Chondrocyte (in vitro differentiated cells): ENCODE measurements around the gene UCHL5. TPM values are rescaled to one million over a fixed set of nuclear protein-coding genes. Genes with fewer than 3 reads are reported as not detected.

Experiments used
- DNase-seq: peaks from one replicate; pipeline ENCODE4 v3.0.0; 2021; ENCODE audit warnings: mixed read lengths, low spot score
- H3K27ac Mint-ChIP-seq: one replicate; pipeline ENCODE4 v1.8.0; 2021; ENCODE audit warnings: mild to moderate bottlenecking, moderate library complexity, mixed read lengths; ENCODE audit not compliant: unreplicated experiment
- H3K27me3 Mint-ChIP-seq: 2 replicates; pipeline ENCODE4 v1.8.0; 2021; ENCODE audit warnings: low read depth, mixed read lengths
- H3K36me3 Mint-ChIP-seq: 2 replicates; pipeline ENCODE4 v1.8.0; 2021; ENCODE audit warnings: low read depth, mixed read lengths
- H3K4me1 Mint-ChIP-seq: 2 replicates; pipeline ENCODE4 v1.8.0; 2021; ENCODE audit warnings: low read depth, mild to moderate bottlenecking, mixed read lengths
- H3K4me3 Mint-ChIP-seq: one replicate; pipeline ENCODE4 v1.8.0; 2021; ENCODE audit warnings: mild to moderate bottlenecking, moderate library complexity, mixed read lengths; ENCODE audit not compliant: unreplicated experiment
- H3K9me3 Mint-ChIP-seq: 2 replicates; pipeline ENCODE4 v1.8.0; 2021; ENCODE audit warnings: low read depth, mixed read lengths
- total RNA-seq: library from RNA; stranded (reverse); gene quantifications from 3 replicates; pipeline ENCODE4 v1.2.1, GENCODE V29; 2021
- TF ChIP-seq, protein P1 (sequence below): fragments of 200-600 bp; sonication (generic); IDR thresholded peaks from 2 replicates; pipeline ENCODE4 v1.5.0; 2021; ENCODE audit warnings: antibody characterized with exemption, mild to moderate bottlenecking, moderate library complexity

UCHL5 gene
- total RNA-seq, 1 donor from 2014 or later: 23.8 TPM

DNA sequence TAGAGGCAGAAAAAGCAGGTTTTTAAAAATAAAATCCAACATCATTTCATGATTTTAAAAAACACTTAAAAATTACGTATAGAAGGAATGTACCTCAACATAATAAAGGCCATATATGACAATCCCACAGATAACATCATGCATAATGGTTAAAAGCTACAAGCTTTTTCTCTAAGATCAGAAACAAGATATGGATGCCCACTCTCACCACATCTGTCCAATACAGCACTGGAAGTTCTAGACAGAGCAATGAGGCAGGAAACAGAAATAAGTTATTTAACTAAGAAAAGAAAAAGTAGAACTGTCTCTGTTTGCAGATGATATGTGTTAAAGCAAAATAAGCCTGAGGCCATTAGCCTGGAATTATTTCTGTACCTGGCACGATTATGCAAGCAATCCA is 96.3 kb downstream of the UCHL5 start:
- Mint-ChIP-seq H3K36me3 (peaks cover 2% of the 10 kb centered on the region), H3K9me3 (peaks cover 7% of the 10 kb centered on the region), H3K4me3 (no peak overlapping the region), H3K27me3 (no peaks in the 10 kb centered on the region), H3K27ac (no peak overlapping the region), H3K4me1 (peaks cover 9% of the 10 kb centered on the region)
- no peak for DNase-seq
- TF ChIP-seq, protein P1, sequence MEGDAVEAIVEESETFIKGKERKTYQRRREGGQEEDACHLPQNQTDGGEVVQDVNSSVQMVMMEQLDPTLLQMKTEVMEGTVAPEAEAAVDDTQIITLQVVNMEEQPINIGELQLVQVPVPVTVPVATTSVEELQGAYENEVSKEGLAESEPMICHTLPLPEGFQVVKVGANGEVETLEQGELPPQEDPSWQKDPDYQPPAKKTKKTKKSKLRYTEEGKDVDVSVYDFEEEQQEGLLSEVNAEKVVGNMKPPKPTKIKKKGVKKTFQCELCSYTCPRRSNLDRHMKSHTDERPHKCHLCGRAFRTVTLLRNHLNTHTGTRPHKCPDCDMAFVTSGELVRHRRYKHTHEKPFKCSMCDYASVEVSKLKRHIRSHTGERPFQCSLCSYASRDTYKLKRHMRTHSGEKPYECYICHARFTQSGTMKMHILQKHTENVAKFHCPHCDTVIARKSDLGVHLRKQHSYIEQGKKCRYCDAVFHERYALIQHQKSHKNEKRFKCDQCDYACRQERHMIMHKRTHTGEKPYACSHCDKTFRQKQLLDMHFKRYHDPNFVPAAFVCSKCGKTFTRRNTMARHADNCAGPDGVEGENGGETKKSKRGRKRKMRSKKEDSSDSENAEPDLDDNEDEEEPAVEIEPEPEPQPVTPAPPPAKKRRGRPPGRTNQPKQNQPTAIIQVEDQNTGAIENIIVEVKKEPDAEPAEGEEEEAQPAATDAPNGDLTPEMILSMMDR: no peak

Other genes with a start within 250 kb of the UCHL5 start
- gene RO60, start 252 bp upstream of the UCHL5 start, total RNA-seq: 89.7 to 98.7 TPM (median 91.4 TPM) in 3 replicates
- 27.6 to 33.1 TPM (median 31.1 TPM) in 3 replicates for gene GLRX2, start 46.1 kb upstream of the UCHL5 start, total RNA-seq
- gene CDC73, start 62.7 kb upstream of the UCHL5 start, total RNA-seq: 63.2 to 80.7 TPM (median 69.4 TPM) in 3 replicates
- 7.6 to 13.5 TPM (median 7.9 TPM) in 3 replicates for gene B3GALT2, start 127.3 kb upstream of the UCHL5 start, total RNA-seq